ENCODE data around the gene DYSF.

DNA sequence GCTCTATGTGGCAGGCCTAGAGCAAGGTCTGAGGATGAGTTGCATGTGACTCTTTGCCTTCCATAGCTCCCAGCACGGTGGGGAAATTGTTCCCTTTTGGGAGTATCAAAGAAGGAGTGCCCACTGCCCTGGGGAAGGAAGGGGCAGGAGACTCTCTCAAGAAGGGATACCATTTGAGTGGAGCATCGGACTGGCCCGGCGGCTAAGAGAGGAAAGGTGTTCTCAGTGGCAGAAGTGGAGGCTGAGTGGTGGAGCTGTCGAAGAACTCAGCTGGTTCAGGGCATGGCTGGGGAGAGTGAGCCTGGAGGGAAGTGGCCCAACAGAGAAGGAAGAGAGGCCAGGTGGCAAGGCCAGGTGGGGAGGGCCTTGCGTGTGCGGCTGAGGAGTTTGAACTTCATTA is 235.2 kb downstream of the DYSF start:
- TF ChIP-seq, protein P1, sequence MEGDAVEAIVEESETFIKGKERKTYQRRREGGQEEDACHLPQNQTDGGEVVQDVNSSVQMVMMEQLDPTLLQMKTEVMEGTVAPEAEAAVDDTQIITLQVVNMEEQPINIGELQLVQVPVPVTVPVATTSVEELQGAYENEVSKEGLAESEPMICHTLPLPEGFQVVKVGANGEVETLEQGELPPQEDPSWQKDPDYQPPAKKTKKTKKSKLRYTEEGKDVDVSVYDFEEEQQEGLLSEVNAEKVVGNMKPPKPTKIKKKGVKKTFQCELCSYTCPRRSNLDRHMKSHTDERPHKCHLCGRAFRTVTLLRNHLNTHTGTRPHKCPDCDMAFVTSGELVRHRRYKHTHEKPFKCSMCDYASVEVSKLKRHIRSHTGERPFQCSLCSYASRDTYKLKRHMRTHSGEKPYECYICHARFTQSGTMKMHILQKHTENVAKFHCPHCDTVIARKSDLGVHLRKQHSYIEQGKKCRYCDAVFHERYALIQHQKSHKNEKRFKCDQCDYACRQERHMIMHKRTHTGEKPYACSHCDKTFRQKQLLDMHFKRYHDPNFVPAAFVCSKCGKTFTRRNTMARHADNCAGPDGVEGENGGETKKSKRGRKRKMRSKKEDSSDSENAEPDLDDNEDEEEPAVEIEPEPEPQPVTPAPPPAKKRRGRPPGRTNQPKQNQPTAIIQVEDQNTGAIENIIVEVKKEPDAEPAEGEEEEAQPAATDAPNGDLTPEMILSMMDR (conservative IDR thresholded peaks at IDR 0.05) = no peak
- no peak for TF ChIP-seq ZFX (IDR thresholded peaks at IDR 0.05)

Data from C4-2B (cell line).